ENCODE results near the gene CPNE2.

GRCh38 chr16:57082664-57083063, 9.7 kb upstream of the CPNE2 start:
- TF ChIP-seq CTCF (optimal IDR thresholded peaks at IDR 0.05 in 1 of 3, IDR thresholded peaks at IDR 0.05 in 1 of 3, conservative IDR thresholded peaks at IDR 0.05 in 1 of 3; ENCODE audit: extremely low read depth in 1 of 3, insufficient read depth in 2 of 3, low read length in 3 of 3) = no peak
- no peak for TF ChIP-seq EZH2 (IDR thresholded peaks at IDR 0.05; ENCODE audit: low read length)

Measured in keratinocyte (primary cell).